HCT116 (cell line): ENCODE data around the gene ZBTB20.

ENCODE experiments used
- CTCF ChIP-seq, 3 experiments: fragments of 200-600 bp in 1 of 3; sonication (generic) in 1 of 3; IDR thresholded peaks in 2 of 3; conservative IDR thresholded peaks in 1 of 3; 2 replicates each; pipeline ENCODE4 v1.5.1; 2012 to 2017; ENCODE audit warnings: low read depth in 2 of 3, low read length in 2 of 3, antibody characterized with exemption in 1 of 3, borderline replicate concordance in 1 of 3, control low read depth in 1 of 3, mild to moderate bottlenecking in 1 of 3, mixed read lengths in 1 of 3, mixed run types in 1 of 3, moderate library complexity in 1 of 3; ENCODE audit not compliant: insufficient read depth in 1 of 3
- POLR2AphosphoS5 ChIP-seq: IDR thresholded peaks from 2 replicates; pipeline ENCODE4 v1.6.1; 2011; ENCODE audit warnings: mild to moderate bottlenecking, low read depth, low read length, moderate library complexity
- SIN3A ChIP-seq: IDR thresholded peaks from 2 replicates; pipeline ENCODE4 v1.6.1; 2012; ENCODE audit warnings: low read depth
- SRF ChIP-seq: IDR thresholded peaks from 2 replicates; pipeline ENCODE4 v1.6.1; 2012; ENCODE audit warnings: low read depth
- TCF7L2 ChIP-seq: IDR thresholded peaks from 2 replicates; pipeline ENCODE4 v1.7.0; 2011; ENCODE audit warnings: borderline replicate concordance, inconsistent platforms; ENCODE audit not compliant: insufficient read depth, insufficient read length; ENCODE audit errors: extremely low read depth
- ZFX ChIP-seq: fragments of 450-650 bp; IDR thresholded peaks from 2 replicates; pipeline ENCODE4 v1.6.1; 2017
- TF ChIP-seq, protein P1 (sequence below): IDR thresholded peaks from 2 replicates; pipeline ENCODE4 v1.6.1; 2012; ENCODE audit warnings: low read depth
- TF ChIP-seq, protein P2 (sequence below): IDR thresholded peaks from 2 replicates; pipeline ENCODE4 v1.6.1; 2012

DNA sequence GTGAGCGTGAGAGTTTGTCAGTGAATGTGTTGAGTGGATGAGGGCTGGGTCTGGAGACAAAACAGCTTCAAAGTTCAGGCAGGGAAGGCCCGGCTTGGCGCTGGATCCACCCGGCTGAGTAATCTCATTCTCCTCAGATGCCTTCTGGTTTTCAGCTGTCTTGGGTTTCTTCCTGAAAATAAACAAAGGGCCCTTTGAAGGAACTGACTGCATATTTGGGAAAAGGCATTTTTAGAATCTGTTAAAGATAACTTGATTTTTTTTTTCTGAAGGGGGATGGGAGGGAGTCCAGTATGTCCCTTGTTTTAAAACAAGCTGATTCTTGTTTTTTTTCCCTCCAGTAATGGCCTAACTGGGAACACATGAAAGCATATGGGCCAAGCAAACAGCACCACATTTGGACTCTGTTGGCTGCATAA is 766.8 kb downstream of the ZBTB20 start:
- no peak for TF ChIP-seq CTCF (IDR thresholded peaks at IDR 0.05 in 2 of 3, conservative IDR thresholded peaks at IDR 0.05 in 1 of 3; ENCODE audit: borderline replicate concordance in 1 of 3, insufficient read depth in 1 of 3, low read depth in 2 of 3, low read length in 2 of 3)
- TF ChIP-seq, protein P1, sequence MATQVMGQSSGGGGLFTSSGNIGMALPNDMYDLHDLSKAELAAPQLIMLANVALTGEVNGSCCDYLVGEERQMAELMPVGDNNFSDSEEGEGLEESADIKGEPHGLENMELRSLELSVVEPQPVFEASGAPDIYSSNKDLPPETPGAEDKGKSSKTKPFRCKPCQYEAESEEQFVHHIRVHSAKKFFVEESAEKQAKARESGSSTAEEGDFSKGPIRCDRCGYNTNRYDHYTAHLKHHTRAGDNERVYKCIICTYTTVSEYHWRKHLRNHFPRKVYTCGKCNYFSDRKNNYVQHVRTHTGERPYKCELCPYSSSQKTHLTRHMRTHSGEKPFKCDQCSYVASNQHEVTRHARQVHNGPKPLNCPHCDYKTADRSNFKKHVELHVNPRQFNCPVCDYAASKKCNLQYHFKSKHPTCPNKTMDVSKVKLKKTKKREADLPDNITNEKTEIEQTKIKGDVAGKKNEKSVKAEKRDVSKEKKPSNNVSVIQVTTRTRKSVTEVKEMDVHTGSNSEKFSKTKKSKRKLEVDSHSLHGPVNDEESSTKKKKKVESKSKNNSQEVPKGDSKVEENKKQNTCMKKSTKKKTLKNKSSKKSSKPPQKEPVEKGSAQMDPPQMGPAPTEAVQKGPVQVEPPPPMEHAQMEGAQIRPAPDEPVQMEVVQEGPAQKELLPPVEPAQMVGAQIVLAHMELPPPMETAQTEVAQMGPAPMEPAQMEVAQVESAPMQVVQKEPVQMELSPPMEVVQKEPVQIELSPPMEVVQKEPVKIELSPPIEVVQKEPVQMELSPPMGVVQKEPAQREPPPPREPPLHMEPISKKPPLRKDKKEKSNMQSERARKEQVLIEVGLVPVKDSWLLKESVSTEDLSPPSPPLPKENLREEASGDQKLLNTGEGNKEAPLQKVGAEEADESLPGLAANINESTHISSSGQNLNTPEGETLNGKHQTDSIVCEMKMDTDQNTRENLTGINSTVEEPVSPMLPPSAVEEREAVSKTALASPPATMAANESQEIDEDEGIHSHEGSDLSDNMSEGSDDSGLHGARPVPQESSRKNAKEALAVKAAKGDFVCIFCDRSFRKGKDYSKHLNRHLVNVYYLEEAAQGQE = no peak
- no peak for TF ChIP-seq SIN3A
- TF ChIP-seq, protein P2, sequence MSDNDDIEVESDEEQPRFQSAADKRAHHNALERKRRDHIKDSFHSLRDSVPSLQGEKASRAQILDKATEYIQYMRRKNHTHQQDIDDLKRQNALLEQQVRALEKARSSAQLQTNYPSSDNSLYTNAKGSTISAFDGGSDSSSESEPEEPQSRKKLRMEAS = no peak
- no peak for TF ChIP-seq POLR2AphosphoS5
- no peak for TF ChIP-seq TCF7L2
- no peak for TF ChIP-seq SRF
- TF ChIP-seq ZFX = no peak
